ENCODE results near the gene RUNX1. TPM values are rescaled to one million over a fixed set of nuclear protein-coding genes. Genes with fewer than 3 reads are reported as not detected.
A peak's percentile ranks its signal among the peaks of the same experiment; 100 is the strongest.

RUNX1 gene
- total RNA-seq, 1 donor from 2014 or later, result 92.1 TPM

GRCh38 chr21:35042836-35043235 is 6.3 kb downstream of the RUNX1 start:
- H3K4me3 Mint-ChIP-seq, result peak overlapping the region; percentile 15
- H3K27me3 Mint-ChIP-seq, result no peaks in the 10 kb centered on the region
- TF ChIP-seq CTCF (IDR thresholded peaks at IDR 0.05), result no peak
- H3K27ac Mint-ChIP-seq, result peak overlapping the region; percentile 77
- peaks cover 90% of the 10 kb centered on the region for H3K4me1 Mint-ChIP-seq
- CTCF ChIA-PET, result no interaction called here
- DNase-seq (no peak), ATAC-seq (ENCODE audit: low read depth) (no peak)
- POLR2A ChIA-PET, result interaction anchor here (1.4 to 8.4 kb wide), 4 partner anchors 8 to 155 kb away, joined by 5 to 101 read pairs (median 8); no protein-coding TSS in a partner anchor
- H3K9me3 Mint-ChIP-seq, result no peaks in the 10 kb centered on the region
- peaks cover 55% of the 10 kb centered on the region for H3K36me3 Mint-ChIP-seq (ENCODE audit: low read depth)
- intact Hi-C loops (cut with micrococcal nuclease), result loop anchor here (10.0 kb wide), 1 partner anchor 1022 kb away; the partner anchor contains the start of gene SETD4

GRCh38 chr21:35041881-35042280 is 7.2 kb downstream of the RUNX1 start:
- no peak for DNase-seq
- Mint-ChIP-seq H3K4me1 (peaks cover 88% of the 10 kb centered on the region), H3K4me3 (no peak overlapping the region), H3K9me3 (no peaks in the 10 kb centered on the region), H3K36me3 (ENCODE audit: low read depth) (peaks cover 60% of the 10 kb centered on the region), H3K27me3 (no peaks in the 10 kb centered on the region), H3K27ac (no peak overlapping the region)
- ChIA-PET POLR2A (interaction anchor here (2.0 to 8.4 kb wide), 2 partner anchors 9 to 15 kb away, joined by 5 to 101 read pairs; no protein-coding TSS in a partner anchor), CTCF (interaction anchor here (2.3 kb wide), 1 partner anchor 359 kb away, joined by 8 read pairs; no protein-coding TSS in a partner anchor)
- ATAC-seq (ENCODE audit: low read depth), result no peak
- intact Hi-C loops (cut with micrococcal nuclease), result loop anchor here (10.0 kb wide), 1 partner anchor 1023 kb away; the partner anchor contains the start of gene SETD4
- no peak for TF ChIP-seq CTCF (IDR thresholded peaks at IDR 0.05)

- intact Hi-C loops (cut with micrococcal nuclease), result loop anchor here (10.0 kb wide), 1 partner anchor 1024 kb away; the partner anchor contains the start of gene SETD4
- DNase-seq, result no peak
- no peak for ATAC-seq (ENCODE audit: low read depth)
- ChIA-PET POLR2A (interaction anchor here (1.2 to 1.5 kb wide), 2 partner anchors 15 to 151 kb away, joined by 5 to 6 read pairs; no protein-coding TSS in a partner anchor), CTCF (interaction anchor here (2.3 kb wide), 1 partner anchor 360 kb away, joined by 8 read pairs; no protein-coding TSS in a partner anchor)
- Mint-ChIP-seq H3K4me1 (peaks cover 82% of the 10 kb centered on the region), H3K4me3 (peak overlapping the region; percentile 48), H3K27ac (peak overlapping the region; percentile 24), H3K27me3 (no peaks in the 10 kb centered on the region), H3K9me3 (no peaks in the 10 kb centered on the region), H3K36me3 (ENCODE audit: low read depth) (peaks cover 62% of the 10 kb centered on the region)
- TF ChIP-seq CTCF (IDR thresholded peaks at IDR 0.05), result no peak
Observed at GRCh38 chr21:35041122-35041521, 8.0 kb downstream of the RUNX1 start.

GRCh38 chr21:35039595-35040289 is 9.4 kb downstream of the RUNX1 start:
- Mint-ChIP-seq H3K36me3 (ENCODE audit: low read depth) (peaks cover 68% of the 10 kb centered on the region), H3K9me3 (no peaks in the 10 kb centered on the region), H3K4me3 (no peak overlapping the region), H3K4me1 (peaks cover 80% of the 10 kb centered on the region), H3K27me3 (no peaks in the 10 kb centered on the region), H3K27ac (no peak overlapping the region)
- no peak for TF ChIP-seq CTCF (IDR thresholded peaks at IDR 0.05)
- DNase-seq (no peak), ATAC-seq (ENCODE audit: low read depth) (no peak)
- ChIA-PET CTCF (interaction anchor here (0.9 to 2.3 kb wide), 2 partner anchors 11 to 361 kb away, joined by 6 to 8 read pairs; no protein-coding TSS in a partner anchor), POLR2A (interaction anchor here (0.6 to 1.5 kb wide), 7 partner anchors 9 to 152 kb away, joined by 3 to 12 read pairs (median 4); no protein-coding TSS in a partner anchor)
- intact Hi-C loops (cut with micrococcal nuclease), result loop anchor here (10.0 kb wide), 1 partner anchor 1025 kb away; the partner anchor contains the start of gene SETD4

- TF ChIP-seq CTCF (IDR thresholded peaks at IDR 0.05), result no peak
- Mint-ChIP-seq H3K27ac (no peak overlapping the region), H3K27me3 (no peaks in the 10 kb centered on the region), H3K4me1 (peaks cover 75% of the 10 kb centered on the region), H3K9me3 (no peaks in the 10 kb centered on the region), H3K36me3 (ENCODE audit: low read depth) (peaks cover 67% of the 10 kb centered on the region), H3K4me3 (no peak overlapping the region)
- ATAC-seq (ENCODE audit: low read depth), result no peak
- CTCF ChIA-PET, result interaction anchor here (1.8 kb wide), 1 partner anchor 149 kb away, joined by 3 read pairs; no protein-coding TSS in a partner anchor
- POLR2A ChIA-PET, result interaction anchor here (0.8 to 1.5 kb wide), 4 partner anchors 10 to 151 kb away, joined by 3 to 6 read pairs (median 4); partner anchors contain the start of gene RUNX1
- DNase-seq, result no peak
- intact Hi-C loops (cut with micrococcal nuclease), result no loop called here
Observed at GRCh38 chr21:35038772-35039319, 10.3 kb downstream of the RUNX1 start.

Data from activated B cell treated with CpG ODN at 0.5 μM for 24 hours (primary cell).